ENCODE results near the gene LORICRIN.

The LORICRIN gene

DNA sequence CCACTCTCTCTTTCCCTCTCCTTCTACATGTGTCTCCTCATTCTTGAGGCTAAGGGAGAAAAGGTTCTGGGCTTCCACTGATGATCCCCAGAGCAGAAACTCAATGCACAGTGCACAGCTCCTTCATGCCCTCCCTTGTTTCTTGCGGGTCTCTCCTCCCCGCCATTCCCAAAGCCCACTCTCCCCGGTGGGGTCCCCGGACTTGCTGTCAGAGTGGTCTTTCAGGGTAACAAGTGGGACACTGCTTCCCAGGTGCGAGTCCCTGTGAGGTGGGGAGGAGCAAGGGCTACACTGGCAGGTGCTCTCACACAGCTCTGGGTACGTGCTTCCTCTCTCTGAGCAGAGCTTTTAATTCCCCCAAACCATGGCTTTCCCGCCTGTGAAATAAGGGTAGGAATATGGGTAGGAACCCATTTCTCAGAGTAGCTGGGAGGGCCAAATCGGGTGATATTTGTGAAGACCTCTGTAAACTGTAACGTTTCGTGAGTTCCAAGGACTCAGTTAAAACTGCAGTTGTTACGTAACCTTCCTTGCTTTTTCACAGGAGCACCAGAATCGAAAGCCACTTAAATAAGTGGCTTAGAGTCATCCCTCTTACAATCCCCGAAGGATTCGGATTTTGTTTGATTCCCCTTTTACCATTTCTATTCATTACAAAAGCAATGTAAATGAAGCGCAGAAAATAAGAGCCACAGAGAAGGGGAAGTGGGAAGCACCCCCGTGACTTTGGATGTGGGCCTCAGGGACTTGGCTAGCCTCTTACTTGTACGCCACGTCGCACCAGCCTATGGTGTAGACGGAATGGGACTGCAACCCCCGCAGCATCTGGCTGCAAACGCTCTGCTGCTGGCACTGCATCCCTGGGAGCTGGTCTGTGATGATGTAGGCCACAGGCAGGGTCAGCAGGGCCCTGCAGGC lies 47.1 kb downstream of the LORICRIN start:
- no peak for DNase-seq

DNA sequence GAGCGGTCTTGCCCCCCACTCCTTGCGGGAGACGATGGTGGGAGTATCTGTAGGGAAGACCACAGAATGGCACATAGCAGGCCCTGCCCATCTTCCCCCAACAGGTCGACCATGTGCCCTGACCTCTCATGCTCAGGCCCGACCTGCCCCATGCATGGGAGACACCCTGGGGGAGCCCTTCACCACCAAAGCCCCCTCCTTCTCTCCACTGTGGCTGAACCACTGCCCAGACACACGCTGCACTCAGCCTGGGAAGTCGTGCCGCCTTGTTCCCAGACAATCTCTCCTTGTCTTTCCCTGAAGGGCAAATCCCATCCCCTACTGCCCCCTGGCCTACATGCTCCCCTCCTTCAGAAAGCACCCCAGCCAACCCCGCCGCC lies 47.7 kb downstream of the LORICRIN start:
- DNase-seq = no peak

DNA sequence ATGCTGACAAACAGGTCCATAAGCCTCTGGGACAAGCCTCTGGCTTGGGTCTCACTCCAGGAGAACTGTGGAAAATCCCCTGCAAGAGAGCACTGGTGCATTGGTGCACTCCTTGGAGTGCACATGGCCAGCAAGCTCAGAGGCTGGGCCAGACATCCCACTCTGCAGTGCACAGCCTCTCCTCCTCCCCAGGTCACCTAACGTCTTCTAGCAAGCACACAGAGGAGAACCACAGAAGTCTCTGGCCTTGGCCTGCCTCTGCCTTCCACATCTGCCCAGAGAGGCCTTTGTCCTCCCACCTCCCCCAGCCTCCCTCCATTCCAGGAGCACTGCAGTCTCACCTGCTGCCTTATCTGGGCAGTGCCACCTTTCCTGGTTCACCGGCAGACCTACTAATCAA lies 49.1 kb downstream of the LORICRIN start:
- no peak for DNase-seq

DNA sequence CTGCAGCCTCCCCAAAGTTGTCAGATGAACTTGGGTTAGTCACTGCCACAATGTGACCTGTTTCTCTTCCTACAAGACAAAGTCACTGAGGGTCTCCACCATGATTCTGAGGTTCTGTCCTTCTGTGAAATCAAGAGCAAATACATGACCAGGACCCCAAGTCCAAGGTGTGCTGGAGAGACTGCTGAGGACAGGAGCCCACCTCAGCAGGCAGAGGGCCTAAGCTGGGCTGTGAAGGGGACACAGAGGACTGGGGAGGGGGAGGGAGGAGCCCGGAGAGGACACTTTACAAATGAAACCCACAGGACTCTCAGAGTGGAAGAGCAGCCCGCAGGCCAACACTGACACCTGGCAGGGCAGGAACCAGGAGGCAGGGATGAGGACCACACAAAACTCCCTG lies 50.0 kb downstream of the LORICRIN start:
- no peak for DNase-seq

DNA sequence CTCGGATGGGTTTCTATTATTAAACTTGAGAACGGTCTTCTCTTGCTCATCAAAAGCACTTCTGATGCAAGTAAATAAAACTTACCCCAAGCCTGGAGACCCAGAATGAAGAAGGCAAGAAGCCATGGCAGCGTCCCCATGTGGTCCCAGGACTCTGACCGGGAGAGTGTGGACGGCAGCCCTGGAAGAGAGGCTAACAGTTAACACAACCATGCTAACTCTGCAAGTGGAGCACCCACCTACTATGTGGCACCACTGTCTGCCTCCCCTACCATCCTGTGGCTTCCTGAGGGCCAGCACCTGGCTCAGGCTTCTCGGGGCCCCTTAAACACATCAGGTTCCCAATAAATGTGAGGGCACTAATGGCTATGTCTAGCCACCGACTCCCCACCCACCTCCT lies 51.0 kb downstream of the LORICRIN start:
- no peak for DNase-seq
